Neural cell (in vitro differentiated cells): ENCODE measurements around the gene TCF4.

Experiments
- POLR2AphosphoS5 ChIP-seq: IDR thresholded peaks from 2 replicates; pipeline ENCODE4 v1.6.1; 2012
- REST ChIP-seq: IDR thresholded peaks from 2 replicates; pipeline ENCODE4 v1.6.1; 2012; ENCODE audit warnings: borderline replicate concordance
- SMC3 ChIP-seq: fragments of 450-650 bp; conservative IDR thresholded peaks from 2 replicates; pipeline ENCODE4 v1.6.1; 2014; ENCODE audit warnings: antibody characterized with exemption, mild to moderate bottlenecking, moderate library complexity; ENCODE audit not compliant: poor library complexity
- TF ChIP-seq, protein P1 (sequence below): fragments of 450-650 bp; IDR thresholded peaks from 2 replicates; pipeline ENCODE4 v1.5.1; 2014; ENCODE audit warnings: antibody characterized with exemption, mild to moderate bottlenecking, moderate library complexity; ENCODE audit not compliant: poor library complexity, severe bottlenecking

- TF ChIP-seq, protein P1, sequence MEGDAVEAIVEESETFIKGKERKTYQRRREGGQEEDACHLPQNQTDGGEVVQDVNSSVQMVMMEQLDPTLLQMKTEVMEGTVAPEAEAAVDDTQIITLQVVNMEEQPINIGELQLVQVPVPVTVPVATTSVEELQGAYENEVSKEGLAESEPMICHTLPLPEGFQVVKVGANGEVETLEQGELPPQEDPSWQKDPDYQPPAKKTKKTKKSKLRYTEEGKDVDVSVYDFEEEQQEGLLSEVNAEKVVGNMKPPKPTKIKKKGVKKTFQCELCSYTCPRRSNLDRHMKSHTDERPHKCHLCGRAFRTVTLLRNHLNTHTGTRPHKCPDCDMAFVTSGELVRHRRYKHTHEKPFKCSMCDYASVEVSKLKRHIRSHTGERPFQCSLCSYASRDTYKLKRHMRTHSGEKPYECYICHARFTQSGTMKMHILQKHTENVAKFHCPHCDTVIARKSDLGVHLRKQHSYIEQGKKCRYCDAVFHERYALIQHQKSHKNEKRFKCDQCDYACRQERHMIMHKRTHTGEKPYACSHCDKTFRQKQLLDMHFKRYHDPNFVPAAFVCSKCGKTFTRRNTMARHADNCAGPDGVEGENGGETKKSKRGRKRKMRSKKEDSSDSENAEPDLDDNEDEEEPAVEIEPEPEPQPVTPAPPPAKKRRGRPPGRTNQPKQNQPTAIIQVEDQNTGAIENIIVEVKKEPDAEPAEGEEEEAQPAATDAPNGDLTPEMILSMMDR: no peak
- no peak for TF ChIP-seq POLR2AphosphoS5
- no peak for TF ChIP-seq REST
- no peak for TF ChIP-seq SMC3
Observed at GRCh38 chr18:55515941-55516710, 71.9 kb downstream of the TCF4 start.
